ENCODE data around the gene LMBR1.
"Not testable (repeated sequence)": the region's sequence is repeated elsewhere in the genome, so short reads cannot be mapped to it uniquely, and the experiment has no call there.

Gene LMBR1

GRCh38 chr7:156803656-156804055, 89.3 kb downstream of the LMBR1 start:
- DNase-seq (ENCODE audit: low read depth in 2 of 2, low spot score in 1 of 2) = not testable (repeated sequence)

GRCh38 chr7:156802214-156802613, 90.8 kb downstream of the LMBR1 start:
- no peak for DNase-seq (ENCODE audit: low read depth in 2 of 2, low spot score in 1 of 2)

DNA sequence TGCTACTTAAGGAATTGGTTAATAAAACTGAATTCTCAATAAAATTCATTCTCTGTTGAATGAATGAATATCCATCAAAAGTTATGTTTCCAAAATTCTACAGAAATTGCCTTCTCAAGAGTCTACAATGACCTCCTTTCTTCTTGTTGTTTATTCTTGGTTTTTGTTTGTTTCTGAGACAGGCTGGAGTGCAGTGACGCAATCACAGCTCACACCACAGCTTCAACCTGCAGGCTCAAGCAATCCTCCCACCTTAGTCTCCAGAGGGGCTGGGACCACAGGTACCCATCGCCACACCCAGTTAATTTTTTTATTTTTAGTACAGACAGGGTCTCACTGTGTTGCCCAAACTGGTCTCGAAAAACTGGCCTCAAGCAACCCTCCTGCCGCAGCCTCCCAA, 97.6 kb downstream of the LMBR1 start:
- DNase-seq (ENCODE audit: low read depth in 2 of 2, low spot score in 1 of 2) = no peak

GRCh38 chr7:156793334-156793733, 99.6 kb downstream of the LMBR1 start:
- no peak for DNase-seq (ENCODE audit: low read depth in 2 of 2, low spot score in 1 of 2)

- no peak for DNase-seq (ENCODE audit: low read depth in 2 of 2, low spot score in 1 of 2)
Observed at GRCh38 chr7:156792611-156793010, 100.4 kb downstream of the LMBR1 start.

- DNase-seq (ENCODE audit: low read depth in 2 of 2, low spot score in 1 of 2) = no peak
Observed at GRCh38 chr7:156791241-156791640, 101.7 kb downstream of the LMBR1 start.

- no peak for DNase-seq (ENCODE audit: low read depth in 2 of 2, low spot score in 1 of 2)
Observed at GRCh38 chr7:156790264-156790663, 102.7 kb downstream of the LMBR1 start.

- no peak for DNase-seq (ENCODE audit: low read depth in 2 of 2, low spot score in 1 of 2)
Observed at GRCh38 chr7:156785998-156786543, 106.9 kb downstream of the LMBR1 start.

- no peak for DNase-seq (ENCODE audit: low read depth in 2 of 2, low spot score in 1 of 2)
Observed at GRCh38 chr7:156783864-156784263, 109.1 kb downstream of the LMBR1 start.

DNA sequence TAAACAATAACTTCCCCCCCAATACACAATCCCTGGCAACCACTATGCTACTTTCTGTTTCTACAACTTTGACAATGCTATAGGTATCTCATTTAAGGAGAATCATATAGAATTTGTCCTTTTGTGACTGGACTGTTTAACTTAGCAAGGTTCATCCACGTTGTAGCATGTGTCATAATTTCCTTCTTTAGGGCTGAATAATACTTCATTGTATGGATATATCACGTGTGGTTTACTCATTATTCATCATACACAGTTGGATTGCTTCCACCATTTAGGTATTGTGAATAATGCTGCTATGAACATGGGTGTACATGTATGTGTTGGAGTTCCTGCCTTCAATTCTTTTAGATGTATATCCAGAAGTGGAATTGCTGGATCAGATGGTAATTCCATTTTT, 111.0 kb downstream of the LMBR1 start:
- DNase-seq (ENCODE audit: low read depth in 2 of 2, low spot score in 1 of 2) = no peak

DNA sequence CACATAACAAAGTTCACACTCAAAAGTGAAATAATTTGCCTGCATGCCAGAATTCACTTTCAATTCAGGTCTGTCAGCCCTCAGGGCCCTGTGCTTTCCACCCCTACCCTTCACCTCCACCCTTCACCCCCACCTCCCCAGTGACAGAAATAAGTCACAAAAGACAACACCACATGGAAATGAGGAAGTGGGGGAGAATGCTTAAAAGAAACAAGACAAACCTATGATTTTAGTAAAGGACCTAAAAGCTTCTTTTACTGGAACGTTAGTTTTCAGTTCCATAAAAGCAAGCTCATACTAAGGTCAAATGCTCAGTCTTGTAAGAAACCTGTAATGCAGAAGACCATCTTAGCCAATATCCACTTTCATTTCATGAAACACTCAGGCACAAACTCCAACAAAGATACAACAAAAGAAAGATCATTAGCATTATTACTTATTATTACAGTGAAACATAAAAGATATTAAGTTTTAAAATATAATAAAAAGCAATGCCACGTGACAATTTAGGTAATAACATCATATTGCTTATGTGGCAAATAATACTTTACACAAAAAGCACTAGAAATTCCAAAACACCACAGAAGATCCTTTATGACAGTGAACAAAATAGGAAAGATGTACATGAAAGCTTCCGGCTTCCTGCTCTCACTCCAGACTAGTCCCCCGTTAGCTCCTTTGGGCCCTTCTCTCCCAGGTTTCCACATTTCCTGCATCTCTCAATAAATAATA, 112.1 kb downstream of the LMBR1 start:
- no peak for DNase-seq (ENCODE audit: low read depth in 2 of 2, low spot score in 1 of 2)

- DNase-seq (ENCODE audit: low read depth in 2 of 2, low spot score in 1 of 2) = no peak
Observed at GRCh38 chr7:156778668-156779067, 114.3 kb downstream of the LMBR1 start.

GRCh38 chr7:156778201-156778600, 114.8 kb downstream of the LMBR1 start:
- no peak for DNase-seq (ENCODE audit: low read depth in 2 of 2, low spot score in 1 of 2)

GRCh38 chr7:156777364-156778069, 115.5 kb downstream of the LMBR1 start:
- no peak for DNase-seq (ENCODE audit: low read depth in 2 of 2, low spot score in 1 of 2)

DNA sequence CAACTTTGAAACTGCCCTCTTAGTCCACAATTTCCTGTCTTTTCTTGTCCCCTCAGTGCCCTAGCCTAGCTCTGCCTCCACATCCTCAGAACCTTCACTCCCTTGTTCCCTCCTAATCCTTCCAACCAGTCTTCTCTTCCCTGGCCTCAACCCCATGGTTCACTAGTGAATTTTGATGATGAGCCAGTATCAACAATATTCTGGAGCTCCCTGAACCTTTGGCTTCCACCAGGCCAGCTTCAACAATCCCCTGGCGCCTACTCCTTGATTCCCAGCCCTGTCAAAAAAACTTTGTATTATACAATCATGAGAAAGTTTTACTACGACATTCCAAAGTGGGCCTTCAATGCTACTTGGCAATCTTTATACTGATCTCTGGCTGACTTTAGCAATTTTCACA, 116.5 kb downstream of the LMBR1 start:
- DNase-seq (ENCODE audit: low read depth in 2 of 2, low spot score in 1 of 2) = no peak

DNA sequence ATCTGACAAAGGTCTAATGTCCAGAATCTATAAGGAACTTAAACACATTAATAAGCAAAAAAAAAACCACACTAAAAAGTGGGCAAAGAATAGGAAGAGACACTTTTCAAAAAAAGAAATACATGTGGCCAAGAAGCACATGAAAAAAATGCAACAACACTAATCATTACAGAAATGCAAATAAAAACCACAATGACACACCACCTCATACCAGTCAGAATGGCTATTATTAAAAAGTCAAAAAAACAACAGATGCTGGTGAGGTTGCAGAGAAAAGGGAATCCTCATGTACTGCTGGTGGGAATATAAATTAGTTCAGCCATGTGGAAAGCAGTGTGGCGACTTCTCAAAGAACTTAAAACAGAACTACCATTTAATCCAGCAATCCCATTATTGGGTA, 119.0 kb downstream of the LMBR1 start:
- DNase-seq (ENCODE audit: low read depth in 2 of 2, low spot score in 1 of 2) = no peak

- DNase-seq (ENCODE audit: low read depth in 2 of 2, low spot score in 1 of 2) = no peak
Observed at GRCh38 chr7:156772725-156773124, 120.3 kb downstream of the LMBR1 start.

GRCh38 chr7:156768698-156769472, 124.1 kb downstream of the LMBR1 start:
- no peak for DNase-seq (ENCODE audit: low read depth in 2 of 2, low spot score in 1 of 2)

DNA sequence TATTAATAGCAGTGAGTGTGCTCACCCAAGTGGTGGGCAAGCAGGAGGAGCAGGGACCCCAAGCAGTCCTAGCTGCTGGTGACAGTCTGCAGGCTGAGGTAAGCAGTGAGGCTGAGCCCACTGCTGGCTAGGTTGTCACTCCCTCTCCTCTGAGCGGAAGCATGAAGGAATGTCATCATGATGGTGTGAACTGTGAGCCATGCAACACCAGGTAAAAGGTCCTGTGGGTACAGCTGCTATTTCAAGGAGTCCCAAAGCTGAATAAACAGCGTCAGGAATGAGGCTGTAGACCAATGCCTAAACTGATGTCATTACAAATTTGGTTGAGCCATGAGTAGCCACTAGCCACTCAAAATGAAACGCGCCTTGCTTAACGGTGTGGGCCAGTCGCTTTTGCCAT, 126.3 kb downstream of the LMBR1 start:
- DNase-seq (ENCODE audit: low read depth in 2 of 2, low spot score in 1 of 2) = no peak

GRCh38 chr7:156765901-156766656, 126.9 kb downstream of the LMBR1 start:
- DNase-seq (ENCODE audit: low read depth in 2 of 2, low spot score in 1 of 2) = no peak

- DNase-seq (ENCODE audit: low read depth in 2 of 2, low spot score in 1 of 2) = no peak
Observed at GRCh38 chr7:156764766-156765165, 128.2 kb downstream of the LMBR1 start.
